Measurements from ENCODE around the gene AK8. TPM values are rescaled to one million over a fixed set of nuclear protein-coding genes. Genes with fewer than 3 reads are reported as not detected.

AK8 gene
- total RNA-seq, 1 experiment from 2014 or later = 2.5 TPM

- POLR2A ChIA-PET = no interaction called here
- TF ChIP-seq ZNF274 (IDR thresholded peaks at IDR 0.05; ENCODE audit: low read depth, low read length) = no peak
- no peak for TF ChIP-seq ZFX (IDR thresholded peaks at IDR 0.05)
- TF ChIP-seq CEBPB (IDR thresholded peaks at IDR 0.05; ENCODE audit: low read depth) = no peak
- TF ChIP-seq CBX3 (IDR thresholded peaks at IDR 0.05; ENCODE audit: low read depth) = no peak
- no peak for TF ChIP-seq ATF3 (IDR thresholded peaks at IDR 0.05)
- no peak for TF ChIP-seq ELF1 (IDR thresholded peaks at IDR 0.05; ENCODE audit: borderline replicate concordance, low read depth)
- TF ChIP-seq EZH2phosphoT487 (IDR thresholded peaks at IDR 0.05; ENCODE audit: borderline replicate concordance) = no peak
- no peak for TF ChIP-seq YY1 (IDR thresholded peaks at IDR 0.05; ENCODE audit: extremely low read depth, insufficient replicate concordance, low read depth, low read length)
- TF ChIP-seq TCF7L2 (IDR thresholded peaks at IDR 0.05; ENCODE audit: borderline replicate concordance, extremely low read depth, insufficient read depth, insufficient read length) = no peak
- TF ChIP-seq POLR2A (IDR thresholded peaks at IDR 0.05; ENCODE audit: borderline replicate concordance, extremely low read depth, insufficient read depth, insufficient read length) = no peak
- no peak for TF ChIP-seq EZH2 (IDR thresholded peaks at IDR 0.05)
- TF ChIP-seq SRF (IDR thresholded peaks at IDR 0.05; ENCODE audit: low read depth) = no peak
- TF ChIP-seq POLR2AphosphoS5 (IDR thresholded peaks at IDR 0.05; ENCODE audit: low read depth, low read length) = no peak
- no peak for TF ChIP-seq ZBTB33 (IDR thresholded peaks at IDR 0.05; ENCODE audit: extremely low read depth, insufficient replicate concordance, low read length)
- no peak for TF ChIP-seq SIN3A (IDR thresholded peaks at IDR 0.05; ENCODE audit: low read depth)
- no peak for TF ChIP-seq SP1 (IDR thresholded peaks at IDR 0.05; ENCODE audit: low read depth)
- TF ChIP-seq RAD21 (IDR thresholded peaks at IDR 0.05; ENCODE audit: low read depth) = no peak
- TF ChIP-seq REST (IDR thresholded peaks at IDR 0.05; ENCODE audit: low read depth) = no peak
- no peak for TF ChIP-seq JUND (IDR thresholded peaks at IDR 0.05)
- TF ChIP-seq CTCF (IDR thresholded peaks at IDR 0.05 in 2 of 3, conservative IDR thresholded peaks at IDR 0.05 in 1 of 3; ENCODE audit: borderline replicate concordance in 1 of 3, insufficient read depth in 1 of 3, low read depth in 2 of 3, low read length in 2 of 3) = no peak
- H3K79me2 ChIP-seq (ENCODE audit: insufficient read depth, low read length) = no peaks in the 10 kb centered on the region
- no peaks in the 10 kb centered on the region for H3K36me3 ChIP-seq (ENCODE audit: control insufficient read depth in 1 of 2, insufficient read depth in 2 of 2, low read length in 2 of 2)
- BruUV-seq (replicated peaks) = no TSS peak
- H3K9me3 ChIP-seq (ENCODE audit: control insufficient read depth in 1 of 2, insufficient read depth in 1 of 2, low read depth in 1 of 2, low read length in 2 of 2) = no peaks in the 10 kb centered on the region
- DNase-seq (ENCODE audit: low read depth, low spot score) (no peak), ATAC-seq (no peak)
- no peak overlapping the region for H2AFZ ChIP-seq (ENCODE audit: low read depth, low read length, poor library complexity, severe bottlenecking)
- H3K4me1 ChIP-seq (ENCODE audit: control insufficient read depth in 1 of 2, insufficient read depth in 2 of 2, low read length in 2 of 2) = peaks cover 8 to 11% of the 10 kb centered on the region in 2 experiments
- H4K20me1 ChIP-seq (ENCODE audit: insufficient read depth) = no peaks in the 10 kb centered on the region
- H3K27ac ChIP-seq (ENCODE audit: low read depth, low read length) = no peak overlapping the region
- H3K27me3 ChIP-seq (ENCODE audit: insufficient read depth, low read length) = peaks cover 7% of the 10 kb centered on the region; the same call in 1 of the 2 replicates
- no peak overlapping the region for H3K9ac ChIP-seq (ENCODE audit: low read length)
- intact Hi-C loops (cut with micrococcal nuclease) = no loop called here
- no peak overlapping the region for H3K4me2 ChIP-seq (ENCODE audit: low read length)
- no peaks in the 10 kb centered on the region for H3K9me2 ChIP-seq (ENCODE audit: insufficient read depth)
- RAD21 ChIA-PET (ENCODE audit: low non-redundant PET in 1 of 2, low total read pairs in 2 of 2, uncharacterized antibody in 2 of 2, unreplicated experiment in 2 of 2) = no interaction called here
- CTCF ChIA-PET = no interaction called here
- no peak overlapping the region for H3K4me3 ChIP-seq (replicated peaks in 1 of 2; ENCODE audit: low read depth in 1 of 2, low read length in 2 of 2)
These were observed 15.6 kb downstream of the AK8 start for GRCh38 chr9:132862533-132862932.
